ENCODE results near the gene OR13G1. TPM values are rescaled to one million over a fixed set of nuclear protein-coding genes. Genes with fewer than 3 reads are reported as not detected.
"Not testable (repeated sequence)": the region's sequence is repeated elsewhere in the genome, so short reads cannot be mapped to it uniquely, and the experiment has no call there.

The OR13G1 gene, protein sequence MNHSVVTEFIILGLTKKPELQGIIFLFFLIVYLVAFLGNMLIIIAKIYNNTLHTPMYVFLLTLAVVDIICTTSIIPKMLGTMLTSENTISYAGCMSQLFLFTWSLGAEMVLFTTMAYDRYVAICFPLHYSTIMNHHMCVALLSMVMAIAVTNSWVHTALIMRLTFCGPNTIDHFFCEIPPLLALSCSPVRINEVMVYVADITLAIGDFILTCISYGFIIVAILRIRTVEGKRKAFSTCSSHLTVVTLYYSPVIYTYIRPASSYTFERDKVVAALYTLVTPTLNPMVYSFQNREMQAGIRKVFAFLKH
- total RNA-seq: not detected in 2 replicates

DNA sequence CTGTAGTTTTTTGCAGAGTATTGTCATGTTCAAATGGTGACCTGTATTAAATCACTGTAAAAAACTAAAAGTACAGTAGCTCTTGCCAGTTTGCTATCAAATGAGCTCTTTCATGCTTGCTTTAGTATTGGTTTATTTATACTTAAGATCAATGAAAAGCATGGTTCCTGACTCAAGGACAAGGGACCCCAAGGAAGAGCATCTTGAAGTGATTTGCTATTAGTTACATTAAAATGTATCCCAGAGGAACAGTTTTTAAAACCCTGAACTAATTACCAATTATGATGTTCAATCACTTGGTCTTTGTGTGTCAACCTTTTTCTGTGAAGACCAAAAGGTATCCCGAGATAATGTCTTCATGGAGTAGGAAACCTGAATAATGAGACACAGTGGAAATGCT is at the start of gene OR13G1:
TSS of gene OR13G1 (minus strand) at position 101 of the 400 bp plus-strand sequence. CDS start 6,698 bp downstream, outside the sequence.
- no peak for DNase-seq (ENCODE audit: low read depth in 2 of 2)

DNA sequence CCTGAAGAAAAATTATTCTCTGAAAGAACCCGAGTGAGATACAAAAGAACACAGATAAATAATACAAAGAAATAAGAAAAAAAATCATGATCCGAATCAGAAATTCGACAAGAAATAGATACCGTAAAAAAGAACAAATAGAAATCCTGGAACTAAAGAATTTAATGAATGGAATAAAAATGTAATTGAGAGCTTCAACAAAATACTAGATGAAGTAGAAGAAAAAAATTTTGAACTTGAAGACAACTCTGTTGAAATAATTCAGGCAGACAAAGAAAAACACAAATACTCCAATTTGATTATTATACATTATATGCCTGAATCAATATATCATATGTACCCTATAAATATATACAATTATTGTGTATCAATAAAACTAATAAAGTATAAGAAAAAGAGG is 41.7 kb upstream of the OR13G1 start:
- no peak for DNase-seq (ENCODE audit: low read depth in 2 of 2)

DNA sequence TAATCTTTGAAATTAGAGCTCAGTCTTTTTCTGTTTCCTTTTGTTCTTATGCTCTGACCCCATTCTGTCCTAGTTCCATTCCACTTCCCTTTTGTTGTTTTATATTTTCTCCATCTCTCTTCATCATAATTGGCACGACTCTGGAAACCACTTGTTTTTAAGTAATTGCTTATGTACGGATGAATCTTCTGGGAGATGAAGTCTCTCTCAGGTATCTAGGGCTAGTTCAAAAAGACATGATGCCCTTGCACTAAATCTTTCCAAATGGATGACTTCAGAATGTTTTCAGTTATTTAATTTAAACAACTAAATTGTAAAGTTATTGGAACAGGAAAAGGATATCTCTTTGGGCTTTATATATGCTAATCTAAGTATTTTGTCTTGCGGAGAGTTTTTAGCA is 37.0 kb upstream of the OR13G1 start, which contains the start of gene OR6F1:
TSS of gene OR6F1 (minus strand) at position 101 of the 400 bp plus-strand sequence. CDS start 3,891 bp downstream, outside the sequence.
- no peak for DNase-seq (ENCODE audit: low read depth in 2 of 2)

DNA sequence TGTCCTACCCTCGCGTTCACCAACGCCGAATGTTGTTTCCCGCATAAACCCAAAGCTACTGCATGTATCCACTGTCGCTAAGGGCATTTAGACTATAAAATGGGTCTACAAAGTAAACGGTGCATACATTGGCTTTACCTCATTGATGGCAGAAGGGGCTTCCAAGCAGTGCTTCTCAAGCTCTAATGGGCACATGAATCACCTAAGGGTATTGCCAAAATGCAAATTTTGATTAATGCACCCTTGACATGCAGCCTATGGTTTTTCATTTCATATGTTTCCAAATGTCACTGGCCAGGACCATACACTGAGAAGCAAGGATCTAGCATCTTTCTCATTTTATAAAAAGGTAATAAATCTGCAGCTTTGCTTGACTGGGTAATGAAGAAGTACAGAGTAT is 34.2 kb upstream of the OR13G1 start:
- no peak for DNase-seq (ENCODE audit: low read depth in 2 of 2)

DNA sequence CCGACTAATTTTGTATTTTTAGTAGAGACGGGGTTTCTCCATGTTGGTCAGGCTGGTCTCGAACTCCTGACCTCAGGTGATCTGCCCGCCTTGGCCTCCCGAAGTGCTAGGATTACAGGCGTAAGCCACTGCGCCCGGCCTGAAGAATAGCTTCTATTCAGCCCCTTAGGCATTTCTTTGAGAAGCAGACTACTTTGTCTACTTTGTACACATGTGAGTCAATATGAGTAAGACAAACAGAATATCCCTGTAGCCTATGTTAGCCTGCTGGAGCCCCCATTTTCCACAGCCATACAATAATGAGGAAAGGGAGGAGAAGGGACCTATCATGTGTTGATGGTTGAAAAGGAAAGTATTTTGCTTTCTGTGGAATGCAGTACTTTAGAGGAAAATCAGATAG is 31.1 kb upstream of the OR13G1 start:
- not testable (repeated sequence) for DNase-seq (ENCODE audit: low read depth in 2 of 2)

DNA sequence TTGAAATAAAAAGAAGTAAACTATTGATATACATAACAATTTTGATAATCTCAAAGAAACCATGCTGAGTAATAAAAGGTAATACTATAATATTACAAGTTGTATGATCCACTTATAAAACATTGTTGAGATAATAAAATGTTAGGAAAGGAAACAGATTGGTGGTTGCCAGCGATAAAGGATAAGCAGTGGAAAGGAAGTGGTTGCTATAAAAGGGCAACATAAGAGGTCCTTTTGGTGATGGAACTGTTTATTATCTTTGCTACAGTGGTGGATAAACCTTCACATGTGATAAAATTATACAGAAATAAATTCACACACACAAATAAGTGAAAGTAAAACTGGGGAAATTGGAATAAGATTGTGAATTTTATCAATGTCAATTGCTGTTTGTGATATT is 21.8 kb upstream of the OR13G1 start:
- no peak for DNase-seq (ENCODE audit: low read depth in 2 of 2)

DNA sequence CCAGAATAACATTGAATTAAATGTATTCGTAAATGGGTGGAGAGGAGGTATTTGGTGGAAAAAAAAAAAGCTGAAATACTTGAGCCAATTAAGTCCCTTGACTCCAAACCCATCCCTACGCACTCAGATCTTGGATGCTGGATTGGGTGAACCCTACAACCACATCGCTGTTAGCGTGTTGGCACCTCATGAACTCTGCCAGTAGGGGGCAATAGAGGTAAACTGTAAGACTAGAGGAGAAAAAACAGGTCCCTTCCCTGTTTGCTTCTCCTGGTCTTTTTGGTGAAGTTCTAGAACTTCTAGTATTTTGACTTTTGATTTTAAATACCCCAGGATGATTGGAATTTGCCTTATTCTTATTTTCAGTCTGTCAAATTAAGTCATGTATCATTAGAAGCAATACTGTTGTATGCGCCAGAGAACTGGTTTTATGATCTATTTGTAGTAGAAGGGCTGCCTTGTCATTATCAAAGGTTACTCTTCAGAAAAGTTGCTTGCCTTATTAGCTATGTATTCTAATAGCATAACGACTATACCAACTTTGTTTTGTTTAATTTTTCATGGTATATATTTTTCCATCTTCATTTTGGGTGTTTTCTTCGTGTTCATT is 1.9 kb upstream of the OR13G1 start:
- DNase-seq (ENCODE audit: low read depth in 2 of 2): peak; percentile 23 to 27

DNA sequence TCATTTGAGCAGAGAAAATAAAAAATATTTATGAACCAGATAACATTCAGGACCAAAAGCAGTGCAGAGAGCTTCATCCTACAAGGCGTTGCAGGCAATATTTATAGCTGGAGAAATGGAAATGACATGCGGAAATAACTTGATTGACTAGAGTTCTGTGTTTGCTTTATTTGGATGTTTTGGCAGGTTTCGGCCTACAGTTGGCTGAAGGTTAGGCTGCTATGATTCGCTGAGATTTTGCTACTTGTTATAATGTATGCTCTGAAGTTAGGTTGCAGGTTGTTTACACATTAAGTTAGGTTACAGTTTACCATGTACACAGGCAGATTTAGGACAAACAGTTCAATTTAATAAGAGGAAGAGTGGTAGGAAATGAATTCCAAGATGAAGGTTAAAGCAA is 632 bp upstream of the OR13G1 start:
- no peak for DNase-seq (ENCODE audit: low read depth in 2 of 2)

DNA sequence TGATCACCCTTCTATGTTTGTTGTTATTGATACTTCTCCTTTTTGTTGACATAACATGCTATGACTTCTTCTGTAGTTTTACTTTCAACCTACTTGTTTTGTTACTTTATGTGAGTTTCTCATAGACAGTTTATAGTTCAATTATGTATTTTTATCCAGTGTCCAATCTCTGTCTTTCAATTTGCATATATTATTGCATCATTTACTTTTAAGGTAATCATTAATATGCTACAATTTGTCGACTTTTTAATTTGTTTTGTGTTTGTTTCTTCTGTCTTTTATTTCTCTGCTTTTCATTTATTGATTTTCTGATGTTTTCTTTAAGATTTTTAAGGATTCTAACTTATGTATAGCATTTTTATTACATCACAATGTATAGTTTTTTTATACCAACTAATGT is 10.3 kb downstream of the OR13G1 start:
- no peak for DNase-seq (ENCODE audit: low read depth in 2 of 2)

DNA sequence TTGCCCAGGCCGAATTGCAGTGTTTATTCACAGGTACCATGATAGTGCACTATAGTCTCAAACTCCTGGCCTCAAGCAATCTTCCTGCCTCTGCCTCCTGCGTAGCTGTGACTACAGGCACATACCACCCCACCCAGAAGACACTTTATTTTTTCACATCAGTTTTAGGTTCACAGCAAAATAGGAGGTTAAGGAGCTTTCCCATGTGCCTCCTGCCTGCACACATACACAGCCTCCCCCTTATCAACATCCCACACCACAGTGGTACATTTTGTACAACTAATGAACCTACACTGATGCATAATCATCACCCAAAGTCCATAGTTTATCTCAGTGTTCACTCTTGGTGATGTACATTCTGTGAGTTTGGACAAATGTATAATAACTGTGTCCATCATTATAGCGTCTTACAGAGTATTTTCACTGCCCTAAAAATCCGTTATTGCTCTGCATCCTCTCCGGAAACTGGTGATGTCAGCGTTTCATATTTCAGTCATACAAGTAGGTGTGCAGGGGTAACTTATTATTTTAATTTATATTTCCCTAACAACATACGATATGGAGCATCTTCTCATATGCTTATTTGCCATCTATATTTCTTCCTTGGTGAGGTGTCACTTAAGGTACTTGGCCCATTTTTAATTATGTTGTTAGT is 23.2 kb downstream of the OR13G1 start:
- DNase-seq (ENCODE audit: low read depth in 2 of 2): no peak

DNA sequence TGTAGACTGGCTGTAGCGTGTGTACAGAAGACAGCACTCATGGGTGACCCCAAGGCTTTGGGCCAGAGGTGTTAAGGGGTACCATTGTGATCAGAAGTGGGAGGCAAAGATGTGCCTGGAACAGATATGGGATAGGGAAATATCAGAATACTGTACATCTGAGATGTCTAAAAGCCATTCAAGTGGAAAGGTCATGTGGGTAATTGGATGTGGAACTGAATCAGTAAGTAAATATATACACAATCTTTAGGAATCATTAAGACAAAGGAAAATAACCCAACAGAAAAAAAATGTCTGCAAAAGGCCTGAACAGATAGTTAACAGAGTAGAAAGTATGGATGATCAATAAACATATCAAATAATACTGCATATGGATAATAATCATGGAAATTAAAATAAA is 26.5 kb downstream of the OR13G1 start:
- DNase-seq (ENCODE audit: low read depth in 2 of 2): no peak

DNA sequence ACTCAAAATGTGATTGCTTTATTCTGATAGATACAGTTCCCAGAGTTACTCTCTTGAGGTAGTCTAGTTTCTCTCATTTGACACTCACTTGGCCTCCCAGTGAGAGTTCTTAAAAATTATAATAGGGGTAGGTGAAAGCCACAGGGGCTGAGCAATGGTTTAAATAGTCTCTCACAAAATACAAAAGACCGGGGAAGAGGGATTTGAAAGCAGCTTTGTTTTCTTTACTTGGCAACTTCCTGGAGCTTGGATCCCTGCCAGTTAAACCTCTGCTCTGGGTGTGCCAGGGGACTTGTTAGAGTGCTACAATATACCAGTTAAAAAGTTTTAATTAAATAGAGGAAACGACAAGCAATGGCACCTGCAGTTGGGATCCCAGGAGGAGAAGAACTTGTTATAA is 31.7 kb downstream of the OR13G1 start:
- DNase-seq (ENCODE audit: low read depth in 2 of 2): peak in 1 of 2 donors; percentile 46

DNA sequence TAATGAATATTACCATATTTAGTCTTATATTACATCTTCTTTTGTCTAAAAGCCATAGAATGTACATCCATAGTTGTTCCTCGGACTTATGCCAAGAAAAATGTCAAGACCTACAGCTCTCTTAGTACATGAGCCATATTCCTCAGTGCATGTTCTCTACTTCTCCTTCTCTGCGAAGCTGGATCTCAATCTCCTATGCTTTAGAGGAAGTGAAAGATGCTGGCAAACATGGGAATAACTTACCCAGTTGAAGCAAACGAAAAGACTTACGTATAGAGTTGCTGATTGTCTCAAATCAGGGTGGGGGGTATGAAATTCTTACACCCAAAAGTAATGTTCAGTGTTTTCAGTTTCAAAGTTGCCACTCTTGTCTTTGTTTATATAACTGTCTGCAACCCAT is 32.7 kb downstream of the OR13G1 start:
- no peak for DNase-seq (ENCODE audit: low read depth in 2 of 2)

DNA sequence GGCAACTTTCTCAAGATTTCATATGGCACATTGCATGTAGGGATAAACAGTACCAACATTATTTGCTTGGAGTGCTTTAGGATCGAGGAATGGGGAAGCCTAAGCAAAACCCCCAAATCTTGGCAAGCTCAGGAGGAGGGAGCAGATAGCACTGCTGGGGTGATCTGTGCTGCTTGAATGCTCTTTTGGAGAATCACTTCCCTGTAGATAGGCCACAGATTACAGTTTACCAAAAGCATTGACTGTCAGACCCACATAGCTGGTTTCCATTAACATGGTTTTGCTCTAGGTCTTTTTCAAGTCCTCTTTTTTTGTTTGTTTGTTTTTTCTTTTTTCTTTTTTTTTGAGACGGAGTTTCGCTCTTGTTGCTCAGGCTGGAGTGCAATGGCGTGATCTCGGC is 36.8 kb downstream of the OR13G1 start:
- no peak for DNase-seq (ENCODE audit: low read depth in 2 of 2)

DNA sequence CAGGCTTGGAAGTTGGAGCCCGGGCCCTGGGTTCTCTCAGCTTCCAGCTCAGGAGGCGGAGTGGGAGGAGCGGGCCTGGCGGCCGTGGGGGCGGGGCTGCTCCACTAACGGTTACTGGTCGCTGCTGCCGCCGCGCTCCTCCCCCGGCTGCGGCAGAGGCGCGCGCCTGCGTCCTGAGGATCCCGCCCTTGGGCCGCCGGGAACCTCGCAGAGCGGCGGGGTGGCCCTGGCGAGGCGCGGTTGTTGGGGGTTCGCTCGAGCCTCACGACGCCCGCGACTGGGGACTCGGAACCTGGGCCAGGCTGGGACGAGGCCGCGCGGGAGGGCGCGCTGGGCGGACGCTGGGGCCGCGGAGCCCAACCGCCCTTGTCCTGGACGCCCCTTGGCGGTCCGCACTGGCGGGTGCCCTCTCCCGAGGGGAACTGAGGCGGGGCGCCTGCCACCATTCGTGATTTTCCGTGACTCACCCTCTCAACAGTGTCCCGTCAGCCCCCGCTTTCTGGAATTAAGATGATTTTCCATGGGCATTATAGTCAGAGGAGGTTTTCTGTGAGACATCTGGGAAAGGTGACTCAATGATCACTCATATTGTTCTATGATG is 40.1 kb downstream of the OR13G1 start:
- DNase-seq (ENCODE audit: low read depth in 2 of 2): peak in 1 of 2 donors; percentile 43

DNA sequence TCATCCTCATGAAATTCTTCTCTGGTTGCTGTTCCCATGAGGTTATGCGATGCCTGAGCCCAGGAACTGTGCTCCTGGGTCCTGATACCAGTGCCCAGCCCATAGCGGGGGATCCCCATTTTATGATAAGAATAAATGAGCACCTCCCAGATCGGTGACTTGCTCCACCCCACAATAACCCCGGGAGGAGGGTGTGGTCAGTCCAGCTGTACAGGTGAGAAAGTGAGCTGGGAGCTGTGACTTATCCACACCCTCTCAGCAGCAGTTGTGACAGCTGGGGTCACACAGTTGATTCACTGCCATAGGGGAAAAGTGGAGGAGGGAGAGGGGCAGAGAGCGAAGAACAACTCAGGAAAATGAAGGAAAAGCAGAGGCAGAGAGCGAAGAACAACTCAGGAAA is 40.8 kb downstream of the OR13G1 start:
- no peak for DNase-seq (ENCODE audit: low read depth in 2 of 2)

DNA sequence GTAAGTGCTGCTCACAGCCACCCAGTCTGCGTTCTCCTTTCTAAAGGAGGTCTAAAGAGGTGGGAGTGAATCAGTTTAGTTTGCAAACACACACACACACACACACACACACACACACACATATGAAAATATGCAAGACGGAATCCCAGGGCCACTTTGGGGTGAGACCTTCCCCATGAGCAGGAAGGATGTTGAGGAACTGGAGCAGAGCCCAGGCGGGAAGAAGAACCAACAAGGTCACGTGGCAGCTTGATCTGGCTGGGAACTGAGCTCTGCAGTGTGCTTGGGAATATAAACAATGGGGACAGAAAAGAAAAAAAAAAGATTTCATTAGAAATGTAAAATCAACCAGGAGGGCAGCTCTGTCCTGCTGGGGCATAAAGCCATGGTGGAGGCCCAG is 41.5 kb downstream of the OR13G1 start:
- DNase-seq (ENCODE audit: low read depth in 2 of 2): peak in 1 of 2 donors; percentile 59

DNA sequence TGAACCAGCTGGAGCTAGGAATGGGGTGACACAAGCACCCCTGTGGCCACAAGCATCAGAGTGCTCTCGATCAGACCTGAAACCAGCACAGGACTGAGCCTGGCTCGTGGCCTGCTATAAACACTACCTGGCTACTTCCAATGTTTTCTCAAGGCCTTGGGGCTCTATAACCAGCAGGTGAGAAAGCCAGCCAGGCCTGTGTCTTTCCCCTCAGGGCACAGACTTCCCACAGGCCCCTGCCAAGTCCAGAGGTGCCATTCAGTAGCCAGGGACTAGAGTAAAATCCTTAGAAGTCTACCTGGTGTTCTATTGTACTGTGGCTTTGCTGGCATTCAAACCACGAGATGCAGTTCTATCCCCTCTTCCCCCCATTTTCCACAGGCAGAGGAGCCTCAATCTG is 51.6 kb downstream of the OR13G1 start:
- DNase-seq (ENCODE audit: low read depth in 2 of 2): no peak
